GM12892 (cell line): ENCODE measurements around the gene MCMBP.

Source experiments
- POLR2A ChIP-seq: IDR thresholded peaks from 2 replicates; pipeline ENCODE4 v1.6.1; 2011; ENCODE audit warnings: low read depth, low read length, control low read depth
- POLR2AphosphoS5 ChIP-seq: IDR thresholded peaks from 2 replicates; pipeline ENCODE4 v1.6.1; 2011; ENCODE audit warnings: low read depth, low read length, control low read depth

- no peak for TF ChIP-seq POLR2A
- TF ChIP-seq POLR2AphosphoS5, result no peak
Observed at GRCh38 chr10:119815671-119816070, 57.0 kb downstream of the MCMBP start.
